Peyer's patch (tissue), 4 donors: Measurements from ENCODE around the gene ANP32B. TPM values are rescaled to one million over a fixed set of nuclear protein-coding genes. Genes with fewer than 3 reads are reported as not detected.
"Not testable (repeated sequence)": the region's sequence is repeated elsewhere in the genome, so short reads cannot be mapped to it uniquely, and the experiment has no call there.

Experiments
- DNase-seq, 3 donors: peaks; one replicate each; pipeline ENCODE4 v3.0.0-alpha.2; 2017 to 2019
- H3K27ac ChIP-seq, 4 donors: fragments of 200-600 bp; sonication (generic); one replicate each; pipeline ENCODE4 v1.5.1; 2016 to 2019
- H3K27me3 ChIP-seq, 2 donors: fragments of 200-600 bp; sonication (generic); one replicate each; pipeline ENCODE4 v1.5.1; 2019
- H3K36me3 ChIP-seq, 3 donors: fragments of 200-600 bp; sonication (generic); one replicate each; pipeline ENCODE4 v1.5.1; 2016 to 2019
- H3K4me1 ChIP-seq, 4 donors: fragments of 200-600 bp; sonication (generic); one replicate each; pipeline ENCODE4 v1.5.1; 2016 to 2019
- H3K4me3 ChIP-seq, 4 donors: fragments of 200-600 bp; sonication (generic); 1 replicate in 3 of 4; 2 replicates in 1 of 4; pipeline ENCODE4 v1.5.1; 2016 to 2019; ENCODE audit warnings: mild to moderate bottlenecking in 1 of 4
- H3K9me3 ChIP-seq, 4 donors: fragments of 200-600 bp; sonication (generic); one replicate each; pipeline ENCODE4 v1.5.1; 2016 to 2019; ENCODE audit warnings: mild to moderate bottlenecking in 1 of 4
- CTCF ChIP-seq, 6 experiments: fragments of 450-650 bp in 4 of 6; fragments of 200-600 bp in 2 of 6; sonication (generic) in 1 of 6; IDR thresholded peaks; one replicate each; pipeline ENCODE4 v1.5.1; 2017 to 2019; ENCODE audit warnings: antibody characterized with exemption in 6 of 6, mild to moderate bottlenecking in 3 of 6, moderate library complexity in 1 of 6
- POLR2A ChIP-seq, 2 donors: fragments of 450-650 bp; IDR thresholded peaks; one replicate each; pipeline ENCODE4 v1.5.1; 2017; ENCODE audit warnings: antibody characterized with exemption in 2 of 2, mild to moderate bottlenecking in 2 of 2, moderate library complexity in 2 of 2
- total RNA-seq, 4 donors: library from RNA; depleted of rRNA; stranded (reverse); fragments of >200 nt; gene quantifications; one replicate each; pipeline ENCODE4 v1.1.0, GENCODE V29; 2016

Gene ANP32B
- total RNA-seq, 4 donors from 2014 or later: 25.4 to 57.8 (median 36.6) TPM

GRCh38 chr9:97954550-97954989 lies 28.6 kb upstream of the ANP32B start:
- DNase-seq: peak in 2 of 3 donors; percentile 47 to 78
- Histone ChIP-seq H3K27me3 (no peaks in the 10 kb centered on the region), H3K9me3 (no peaks in the 10 kb centered on the region), H3K4me1 (no peaks in the 10 kb centered on the region), H3K36me3 (no peaks in the 10 kb centered on the region), H3K4me3 (no peak overlapping the region), H3K27ac (no peak overlapping the region)
- no peak for TF ChIP-seq POLR2A (IDR thresholded peaks at IDR 0.05)
- peak; percentile 39 to 65 (median 60) for TF ChIP-seq CTCF (IDR thresholded peaks at IDR 0.05)

- no peaks in the 10 kb centered on the region for H3K9me3 ChIP-seq
- DNase-seq: no peak
- H3K27me3 ChIP-seq: no peaks in the 10 kb centered on the region
- no peaks in the 10 kb centered on the region for H3K36me3 ChIP-seq
- H3K4me3 ChIP-seq: no peak overlapping the region
- H3K27ac ChIP-seq: no peak overlapping the region
- no peak for TF ChIP-seq CTCF (IDR thresholded peaks at IDR 0.05)
- TF ChIP-seq POLR2A (IDR thresholded peaks at IDR 0.05): no peak
- H3K4me1 ChIP-seq: no peaks in the 10 kb centered on the region
Observed at GRCh38 chr9:97956331-97956730, 26.8 kb upstream of the ANP32B start.

GRCh38 chr9:97958812-97959511 lies 24.2 kb upstream of the ANP32B start:
- H3K4me3 ChIP-seq: no peak overlapping the region
- H3K9me3 ChIP-seq: no peaks in the 10 kb centered on the region
- no peak for DNase-seq
- TF ChIP-seq POLR2A (IDR thresholded peaks at IDR 0.05) (no peak), CTCF (IDR thresholded peaks at IDR 0.05) (no peak)
- H3K36me3 ChIP-seq: no peaks in the 10 kb centered on the region
- no peaks in the 10 kb centered on the region for H3K4me1 ChIP-seq
- H3K27me3 ChIP-seq: no peaks in the 10 kb centered on the region
- H3K27ac ChIP-seq: no peak overlapping the region

- H3K4me3 ChIP-seq: no peak overlapping the region
- TF ChIP-seq CTCF (IDR thresholded peaks at IDR 0.05) (no peak), POLR2A (IDR thresholded peaks at IDR 0.05) (no peak)
- no peaks in the 10 kb centered on the region for H3K27me3 ChIP-seq
- H3K4me1 ChIP-seq: no peaks in the 10 kb centered on the region
- DNase-seq: no peak
- H3K9me3 ChIP-seq: no peaks in the 10 kb centered on the region
- H3K36me3 ChIP-seq: no peaks in the 10 kb centered on the region
- H3K27ac ChIP-seq: no peak overlapping the region
Observed at GRCh38 chr9:97959585-97959984, 23.6 kb upstream of the ANP32B start.

GRCh38 chr9:97960678-97961328 lies 22.3 kb upstream of the ANP32B start:
- not testable (repeated sequence) for H3K27ac ChIP-seq, H3K4me1 ChIP-seq, H3K4me3 ChIP-seq, H3K36me3 ChIP-seq, DNase-seq, H3K9me3 ChIP-seq, H3K27me3 ChIP-seq

- TF ChIP-seq POLR2A (IDR thresholded peaks at IDR 0.05) (no peak), CTCF (IDR thresholded peaks at IDR 0.05) (no peak)
- no peak overlapping the region for H3K27ac ChIP-seq
- no peak for DNase-seq
- H3K4me1 ChIP-seq: no peaks in the 10 kb centered on the region
- no peaks in the 10 kb centered on the region for H3K36me3 ChIP-seq
- no peaks in the 10 kb centered on the region for H3K9me3 ChIP-seq
- H3K4me3 ChIP-seq: no peak overlapping the region
- H3K27me3 ChIP-seq: no peaks in the 10 kb centered on the region
Observed at GRCh38 chr9:97961361-97961760, 21.8 kb upstream of the ANP32B start.
